Omental fat pad (tissue), 4 donors: ENCODE data around the gene LAD1. TPM values are rescaled to one million over a fixed set of nuclear protein-coding genes. Genes with fewer than 3 reads are reported as not detected.

Experiments used
- ATAC-seq: fragments of 150-250 bp; one replicate; pipeline ENCODE4 v1.9.1; 2016; ENCODE audit warnings: mild to moderate bottlenecking, moderate library complexity; ENCODE audit not compliant: low FRiP score
- DNase-seq: peaks from one replicate; pipeline ENCODE4 v3.0.0-alpha.2; 2019; ENCODE audit warnings: low spot score
- CTCF ChIP-seq, 3 donors: fragments of 450-650 bp; IDR thresholded peaks; one replicate each; pipeline ENCODE4 v1.5.1; 2016 to 2017; ENCODE audit warnings: antibody characterized with exemption in 3 of 3, mild to moderate bottlenecking in 3 of 3, moderate library complexity in 2 of 3
- total RNA-seq, 4 donors: library from RNA; depleted of rRNA; stranded (reverse); fragments of >200 nt; gene quantifications; one replicate each; pipeline ENCODE4 v1.1.0, GENCODE V29; 2016

Gene LAD1
- total RNA-seq, 4 donors from 2014 or later: 0.19 to 0.48 (median 0.25) TPM; not detected in 1

GRCh38 chr1:201400212-201400851 lies 1.2 kb upstream of the LAD1 start:
- TF ChIP-seq CTCF (IDR thresholded peaks at IDR 0.05): no peak
- DNase-seq (no peak), ATAC-seq (no peak)

GRCh38 chr1:201399352-201400126 lies 415 bp upstream of the LAD1 start:
- DNase-seq: no peak
- ATAC-seq: no peak
- TF ChIP-seq CTCF (IDR thresholded peaks at IDR 0.05): no peak

- DNase-seq: no peak
- no peak for TF ChIP-seq CTCF (IDR thresholded peaks at IDR 0.05)
- ATAC-seq: no peak
Observed at GRCh38 chr1:201397675-201398074, 1.4 kb downstream of the LAD1 start.

GRCh38 chr1:201396861-201397464 lies 2.2 kb downstream of the LAD1 start:
- ATAC-seq: no peak
- TF ChIP-seq CTCF (IDR thresholded peaks at IDR 0.05): no peak

GRCh38 chr1:201395936-201396335 lies 3.2 kb downstream of the LAD1 start:
- TF ChIP-seq CTCF (IDR thresholded peaks at IDR 0.05): no peak
- DNase-seq: no peak
- ATAC-seq: no peak

More at GRCh38 chr1:201396861-201397464, 2.2 kb downstream of the LAD1 start:
- DNase-seq: no peak

- TF ChIP-seq CTCF (IDR thresholded peaks at IDR 0.05): no peak
- ATAC-seq: no peak
- DNase-seq: no peak
Observed at GRCh38 chr1:201394591-201394990, 4.5 kb downstream of the LAD1 start.
